Activated naive CD8-positive, alpha-beta T cell treated with anti-CD3 and anti-CD28 coated beads for 36 hours (primary cell): ENCODE results near the gene HLA-DOA. TPM values are rescaled to one million over a fixed set of nuclear protein-coding genes. Genes with fewer than 3 reads are reported as not detected.

Source experiments
- DNase-seq: peaks from one replicate; pipeline ENCODE4 v3.0.0; 2021
- H3K27ac Mint-ChIP-seq: one replicate; pipeline ENCODE4 v1.8.0; 2022; ENCODE audit warnings: mild to moderate bottlenecking, moderate library complexity, mixed read lengths
- H3K27me3 Mint-ChIP-seq: one replicate; pipeline ENCODE4 v1.8.0; 2022; ENCODE audit warnings: mild to moderate bottlenecking, mixed read lengths
- H3K36me3 Mint-ChIP-seq: one replicate; pipeline ENCODE4 v1.8.0; 2021; ENCODE audit warnings: mild to moderate bottlenecking, mixed read lengths
- H3K4me1 Mint-ChIP-seq: one replicate; pipeline ENCODE4 v1.8.0; 2021; ENCODE audit warnings: mixed read lengths
- H3K4me3 Mint-ChIP-seq: one replicate; pipeline ENCODE4 v1.8.0; 2022; ENCODE audit warnings: mild to moderate bottlenecking, moderate library complexity, mixed read lengths
- H3K9me3 Mint-ChIP-seq: one replicate; pipeline ENCODE4 v1.8.0; 2022; ENCODE audit warnings: mixed read lengths
- total RNA-seq, 2 experiments: library from RNA; stranded (reverse); gene quantifications; one replicate each; pipeline ENCODE4 v1.2.3, GENCODE V29; 2021

HLA-DOA gene
- total RNA-seq, 2 experiments from 2014 or later, result 9.8 to 9.9 TPM

- no peaks in the 10 kb centered on the region for H3K9me3 Mint-ChIP-seq
- H3K4me1 Mint-ChIP-seq, result peaks cover 40% of the 10 kb centered on the region
- peaks cover 94% of the 10 kb centered on the region for H3K36me3 Mint-ChIP-seq
Measured at GRCh38 chr6:32976334-32977069, 32.9 kb downstream of the HLA-DOA start.

DNA sequence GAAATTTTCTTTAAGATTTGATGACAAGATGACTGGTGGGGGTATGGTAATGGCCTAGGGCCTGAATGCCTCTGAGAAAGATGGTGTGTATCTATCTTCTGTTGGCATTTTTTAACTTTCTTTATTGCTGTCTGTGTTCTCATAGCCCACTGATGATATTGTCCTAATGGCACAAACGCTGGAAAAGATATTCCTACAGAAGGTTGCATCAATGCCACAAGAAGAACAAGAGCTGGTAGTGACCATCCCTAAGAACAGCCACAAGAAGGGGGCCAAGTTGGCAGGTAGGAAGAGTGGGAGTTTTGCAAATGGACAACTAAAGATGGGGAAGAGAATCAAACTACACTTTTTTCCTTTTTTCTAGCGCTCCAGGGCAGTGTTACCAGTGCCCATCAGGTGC, 33.5 kb downstream of the HLA-DOA start:
- no peak for DNase-seq
- Mint-ChIP-seq H3K9me3 (no peaks in the 10 kb centered on the region), H3K4me3 (peak overlapping the region; percentile 94), H3K36me3 (peaks cover 96% of the 10 kb centered on the region), H3K27me3 (no peaks in the 10 kb centered on the region), H3K4me1 (peaks cover 38% of the 10 kb centered on the region), H3K27ac (peak overlapping the region; percentile 51)

More at GRCh38 chr6:32976334-32977069, 32.9 kb downstream of the HLA-DOA start:
- peak overlapping the region; percentile 94 for H3K4me3 Mint-ChIP-seq
- DNase-seq, result no peak
- H3K27ac Mint-ChIP-seq, result peak overlapping the region; percentile 51
- H3K27me3 Mint-ChIP-seq, result no peaks in the 10 kb centered on the region

DNA sequence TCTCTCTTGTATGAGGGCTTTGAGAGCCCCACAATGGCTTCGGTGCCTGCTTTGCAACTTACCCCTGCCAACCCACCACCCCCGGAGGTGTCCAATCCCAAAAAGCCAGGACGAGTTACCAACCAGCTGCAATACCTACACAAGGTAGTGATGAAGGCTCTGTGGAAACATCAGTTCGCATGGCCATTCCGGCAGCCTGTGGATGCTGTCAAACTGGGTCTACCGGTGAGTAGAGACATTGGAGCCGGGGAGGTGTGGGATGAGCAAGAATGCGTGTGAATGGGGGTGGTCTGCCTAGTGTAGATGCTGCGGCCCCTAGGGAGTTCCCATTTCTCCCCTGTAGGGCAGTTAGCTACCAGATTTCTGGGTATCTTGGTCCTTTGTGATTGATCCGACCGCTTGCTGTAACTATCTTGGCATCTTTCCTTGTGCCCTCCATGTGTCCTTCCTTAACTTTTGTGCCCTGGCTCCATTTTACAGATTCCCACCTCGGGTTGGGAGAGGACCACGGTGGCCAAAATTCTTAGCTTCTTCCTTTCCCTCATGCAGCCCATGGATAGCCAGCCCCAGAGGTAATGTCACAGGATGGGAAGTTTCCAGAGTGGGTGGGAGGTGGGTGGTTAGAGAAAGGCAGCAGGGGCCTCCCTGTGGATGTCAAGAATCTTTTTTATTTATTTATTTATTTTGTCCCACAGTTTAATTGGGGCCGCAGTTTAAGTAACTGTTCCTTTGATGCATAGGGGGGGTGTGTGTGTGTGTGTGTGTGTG, 34.7 kb downstream of the HLA-DOA start:
- Mint-ChIP-seq H3K4me1 (peaks cover 35% of the 10 kb centered on the region), H3K36me3 (peaks cover 93% of the 10 kb centered on the region), H3K4me3 (peak overlapping the region; percentile 94), H3K27me3 (no peaks in the 10 kb centered on the region), H3K27ac (peak overlapping the region; percentile 98), H3K9me3 (no peaks in the 10 kb centered on the region)
- DNase-seq, result no peak

DNA sequence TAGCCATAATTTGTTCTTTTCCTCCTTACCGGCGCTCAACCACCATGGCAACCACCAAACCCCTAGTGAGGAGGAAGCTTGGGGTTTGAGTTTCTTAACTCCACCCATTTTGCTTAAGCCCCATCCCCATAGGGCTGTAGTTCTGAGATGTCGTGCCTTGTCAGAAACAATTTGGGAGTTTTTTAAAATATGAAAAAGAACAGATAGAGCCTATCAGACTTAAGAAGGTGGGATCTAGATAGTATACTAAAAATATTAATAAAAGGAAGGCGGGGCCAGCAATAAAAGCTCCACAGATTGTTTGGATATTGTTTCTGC, 35.4 kb downstream of the HLA-DOA start:
- Mint-ChIP-seq H3K9me3 (no peaks in the 10 kb centered on the region), H3K4me3 (peak overlapping the region; percentile 94), H3K27me3 (no peaks in the 10 kb centered on the region), H3K27ac (peak overlapping the region; percentile 98), H3K36me3 (peaks cover 94% of the 10 kb centered on the region), H3K4me1 (peaks cover 30% of the 10 kb centered on the region)
- peak; percentile 35 for DNase-seq

DNA sequence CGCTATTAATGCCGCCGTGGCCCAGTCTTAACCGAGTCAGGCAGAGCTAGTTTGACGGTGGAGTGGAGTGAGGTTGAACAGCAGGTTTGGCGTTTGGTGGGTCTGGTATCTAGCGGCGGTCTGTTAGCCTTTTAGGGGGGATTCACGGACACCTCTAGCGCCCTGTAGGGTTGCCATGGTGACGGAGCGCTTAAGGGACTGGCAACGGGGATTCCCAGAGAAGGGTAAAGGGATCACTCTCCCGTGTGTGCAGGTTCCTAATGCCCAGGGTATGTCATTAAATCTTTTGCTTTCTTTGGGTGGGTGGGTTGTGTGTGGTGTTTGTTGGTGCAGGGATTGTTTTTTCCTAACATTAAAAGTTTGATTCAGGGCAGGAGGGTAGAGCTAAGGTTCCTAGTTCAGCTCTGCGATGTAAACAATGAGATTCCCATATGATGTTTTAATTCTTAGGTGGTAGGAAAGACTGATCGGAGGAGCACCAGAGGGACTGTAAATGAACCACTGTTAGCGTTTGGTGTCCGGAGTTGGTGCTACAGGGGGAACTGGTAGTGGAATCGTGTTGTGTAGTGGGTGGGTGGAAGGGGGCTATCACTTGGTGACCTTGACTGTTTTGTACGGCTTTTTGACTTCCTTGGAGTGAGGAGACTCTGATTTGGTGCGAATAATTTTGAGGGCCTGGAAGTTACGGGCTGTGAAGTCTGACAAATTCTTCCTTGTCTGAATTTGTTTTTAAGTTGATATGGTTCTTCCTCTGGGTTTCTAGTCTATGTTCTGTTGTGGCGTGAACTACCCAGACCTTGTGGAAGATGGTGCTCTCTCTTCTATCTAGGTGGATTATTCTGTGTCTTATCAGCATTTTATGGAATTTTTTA, 36.0 kb downstream of the HLA-DOA start:
- H3K4me3 Mint-ChIP-seq, result peak overlapping the region; percentile 94
- H3K4me1 Mint-ChIP-seq, result peaks cover 24% of the 10 kb centered on the region
- peaks cover 90% of the 10 kb centered on the region for H3K36me3 Mint-ChIP-seq
- H3K27ac Mint-ChIP-seq, result peak overlapping the region; percentile 98
- H3K27me3 Mint-ChIP-seq, result no peaks in the 10 kb centered on the region
- peak; percentile 63 for DNase-seq
- no peaks in the 10 kb centered on the region for H3K9me3 Mint-ChIP-seq

- Mint-ChIP-seq H3K27ac (peak overlapping the region; percentile 98), H3K4me1 (peaks cover 22% of the 10 kb centered on the region), H3K4me3 (peak overlapping the region; percentile 94), H3K36me3 (peaks cover 84% of the 10 kb centered on the region), H3K27me3 (no peaks in the 10 kb centered on the region), H3K9me3 (no peaks in the 10 kb centered on the region)
- peak; percentile 54 for DNase-seq
Measured at GRCh38 chr6:32972353-32973143, 36.8 kb downstream of the HLA-DOA start.

GRCh38 chr6:32971581-32972352, 37.6 kb downstream of the HLA-DOA start:
- peaks cover 23% of the 10 kb centered on the region for H3K4me1 Mint-ChIP-seq
- H3K27me3 Mint-ChIP-seq, result no peaks in the 10 kb centered on the region
- peak overlapping the region; percentile 98 for H3K27ac Mint-ChIP-seq
- H3K9me3 Mint-ChIP-seq, result no peaks in the 10 kb centered on the region
- peak; percentile 97 for DNase-seq
- H3K4me3 Mint-ChIP-seq, result peak overlapping the region; percentile 94
- H3K36me3 Mint-ChIP-seq, result peaks cover 78% of the 10 kb centered on the region

- Mint-ChIP-seq H3K4me3 (peak overlapping the region; percentile 94), H3K9me3 (no peaks in the 10 kb centered on the region), H3K36me3 (peaks cover 72% of the 10 kb centered on the region), H3K27me3 (no peaks in the 10 kb centered on the region), H3K27ac (peak overlapping the region; percentile 98), H3K4me1 (peaks cover 22% of the 10 kb centered on the region)
- no peak for DNase-seq
Measured at GRCh38 chr6:32971242-32971580, 38.2 kb downstream of the HLA-DOA start.

GRCh38 chr6:32970413-32971241, 38.8 kb downstream of the HLA-DOA start:
- peak; percentile 79 for DNase-seq
- Mint-ChIP-seq H3K36me3 (peaks cover 71% of the 10 kb centered on the region), H3K9me3 (no peaks in the 10 kb centered on the region), H3K27ac (peak overlapping the region; percentile 98), H3K4me3 (peak overlapping the region; percentile 94), H3K4me1 (peaks cover 22% of the 10 kb centered on the region), H3K27me3 (no peaks in the 10 kb centered on the region)

DNA sequence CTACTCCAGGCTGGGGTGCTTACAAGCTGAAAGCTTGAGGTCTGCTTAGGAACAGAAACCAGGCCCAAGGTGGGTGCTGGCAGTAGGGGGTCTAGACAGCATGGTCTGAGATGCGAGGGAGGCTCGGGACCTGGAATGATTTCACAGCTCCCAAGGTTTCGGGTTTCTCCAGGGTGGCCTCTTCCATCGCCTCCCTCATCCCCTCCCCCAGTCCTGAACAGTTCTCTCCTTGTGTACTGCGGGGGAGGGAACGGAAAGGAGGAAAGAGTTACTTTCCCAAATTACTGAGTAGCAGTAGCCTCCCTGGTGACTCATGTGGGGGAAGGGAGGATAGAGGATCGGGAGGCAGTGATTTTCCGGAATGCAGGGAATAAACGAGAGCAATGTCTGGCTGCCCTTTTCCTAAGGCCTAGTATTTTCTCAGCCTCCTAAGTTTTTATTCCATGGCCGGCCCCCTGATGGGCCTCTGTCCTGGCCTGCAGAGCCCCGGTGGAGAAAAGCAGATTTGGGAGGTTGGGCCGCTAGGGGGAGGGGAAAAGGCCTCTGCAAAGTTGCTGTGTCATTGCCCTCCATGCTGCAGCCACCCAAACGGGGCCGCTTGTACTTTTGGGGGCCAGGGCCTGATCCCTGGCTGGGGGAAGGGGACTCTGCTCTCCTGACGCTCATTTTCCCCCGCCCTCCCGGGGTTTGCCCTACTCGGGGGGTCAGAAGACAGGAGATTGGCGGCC, 39.5 kb downstream of the HLA-DOA start:
- H3K4me3 Mint-ChIP-seq, result peak overlapping the region; percentile 94

DNA sequence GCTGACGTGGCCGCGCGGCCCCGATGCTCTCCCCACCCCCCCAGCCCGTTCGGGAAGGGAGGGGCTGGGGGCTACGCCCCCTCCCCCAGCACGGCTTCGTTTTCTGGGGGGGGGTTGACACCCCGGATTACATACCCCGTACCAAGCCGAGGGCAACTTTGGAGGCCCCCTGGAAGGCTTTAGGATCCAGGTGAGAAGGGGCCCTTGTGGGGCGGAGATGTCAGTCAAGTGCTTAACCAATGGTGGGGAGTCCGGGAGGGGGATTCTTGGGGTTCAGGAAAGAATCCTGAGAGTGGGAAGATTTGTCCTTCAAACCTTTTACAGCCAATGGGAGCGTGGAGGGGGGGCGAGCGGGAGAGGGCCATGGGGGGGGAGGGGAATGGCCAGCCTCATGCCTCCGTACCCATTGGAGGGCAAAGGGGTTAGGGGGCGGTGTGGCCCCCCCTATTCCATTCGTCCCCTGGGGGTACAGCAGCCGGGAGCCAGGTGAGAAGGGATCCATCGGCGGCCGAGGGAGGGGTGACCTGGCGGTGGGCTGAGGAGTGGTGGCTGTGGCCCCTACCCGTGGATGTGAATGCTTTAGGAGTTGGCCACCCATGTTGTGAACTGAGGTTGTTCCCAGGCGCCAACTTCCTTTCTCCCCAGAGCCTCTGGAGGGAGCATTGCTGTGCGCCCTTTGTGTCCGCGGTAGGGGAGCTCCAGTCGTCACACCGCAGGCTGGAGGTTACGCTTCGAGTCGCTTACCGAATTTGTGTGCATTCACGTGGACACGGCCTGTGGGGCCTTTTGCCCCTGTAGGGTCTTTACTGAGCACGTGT, 40.3 kb downstream of the HLA-DOA start:
- H3K4me1 Mint-ChIP-seq, result peaks cover 30% of the 10 kb centered on the region
- H3K4me3 Mint-ChIP-seq, result peak overlapping the region; percentile 94
- no peaks in the 10 kb centered on the region for H3K9me3 Mint-ChIP-seq
- H3K27ac Mint-ChIP-seq, result peak overlapping the region; percentile 98
- no peaks in the 10 kb centered on the region for H3K27me3 Mint-ChIP-seq
- H3K36me3 Mint-ChIP-seq, result peaks cover 69% of the 10 kb centered on the region
- peak; percentile 70 for DNase-seq

More for the DNA sequence above, 39.5 kb downstream of the HLA-DOA start:
- Mint-ChIP-seq H3K27ac (peak overlapping the region; percentile 98), H3K9me3 (no peaks in the 10 kb centered on the region), H3K27me3 (no peaks in the 10 kb centered on the region), H3K36me3 (peaks cover 71% of the 10 kb centered on the region), H3K4me1 (peaks cover 24% of the 10 kb centered on the region)
- peak; percentile 87 for DNase-seq
